D721Med (cell line): ENCODE measurements around the gene BMERB1.

Experiments used
- DNase-seq: peaks from one replicate; pipeline ENCODE4 v3.0.0; 2011; ENCODE audit warnings: low spot score; ENCODE audit not compliant: insufficient read length
- FAIRE-seq: peaks from 2 replicates; lab custom pipeline; 2011; peaks lifted over from hg19 to GRCh38; lab: Jason Lieb, UNC
- TF ChIP-seq, protein P1 (sequence below): IDR thresholded peaks from 2 replicates; pipeline ENCODE4 v1.5.1; 2012; ENCODE audit warnings: mild to moderate bottlenecking, control low read depth; ENCODE audit not compliant: insufficient read depth; ENCODE audit errors: missing control alignments

The BMERB1 gene

DNA sequence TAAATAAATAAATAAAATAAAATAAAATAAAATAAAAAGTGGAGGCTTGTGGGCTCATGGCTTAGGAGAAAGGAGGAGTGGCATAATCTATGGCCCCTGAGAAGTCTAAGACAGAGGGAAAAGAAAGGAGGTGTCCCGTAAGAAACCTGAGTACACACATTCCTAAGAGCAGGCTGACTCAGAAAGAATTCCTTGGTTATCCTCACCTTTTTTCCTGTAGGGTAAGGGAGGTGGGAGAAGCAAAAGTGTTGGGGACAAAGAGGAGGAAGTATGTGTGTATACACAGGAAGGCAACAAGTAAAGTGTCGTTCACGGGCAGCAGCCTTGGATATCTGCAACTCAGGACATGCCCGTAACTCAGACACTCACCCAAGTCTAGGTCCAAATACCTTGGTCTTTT is 179.3 kb downstream of the BMERB1 start:
- FAIRE-seq (no peak), DNase-seq (no peak)
- TF ChIP-seq, protein P1, sequence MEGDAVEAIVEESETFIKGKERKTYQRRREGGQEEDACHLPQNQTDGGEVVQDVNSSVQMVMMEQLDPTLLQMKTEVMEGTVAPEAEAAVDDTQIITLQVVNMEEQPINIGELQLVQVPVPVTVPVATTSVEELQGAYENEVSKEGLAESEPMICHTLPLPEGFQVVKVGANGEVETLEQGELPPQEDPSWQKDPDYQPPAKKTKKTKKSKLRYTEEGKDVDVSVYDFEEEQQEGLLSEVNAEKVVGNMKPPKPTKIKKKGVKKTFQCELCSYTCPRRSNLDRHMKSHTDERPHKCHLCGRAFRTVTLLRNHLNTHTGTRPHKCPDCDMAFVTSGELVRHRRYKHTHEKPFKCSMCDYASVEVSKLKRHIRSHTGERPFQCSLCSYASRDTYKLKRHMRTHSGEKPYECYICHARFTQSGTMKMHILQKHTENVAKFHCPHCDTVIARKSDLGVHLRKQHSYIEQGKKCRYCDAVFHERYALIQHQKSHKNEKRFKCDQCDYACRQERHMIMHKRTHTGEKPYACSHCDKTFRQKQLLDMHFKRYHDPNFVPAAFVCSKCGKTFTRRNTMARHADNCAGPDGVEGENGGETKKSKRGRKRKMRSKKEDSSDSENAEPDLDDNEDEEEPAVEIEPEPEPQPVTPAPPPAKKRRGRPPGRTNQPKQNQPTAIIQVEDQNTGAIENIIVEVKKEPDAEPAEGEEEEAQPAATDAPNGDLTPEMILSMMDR, result no peak

DNA sequence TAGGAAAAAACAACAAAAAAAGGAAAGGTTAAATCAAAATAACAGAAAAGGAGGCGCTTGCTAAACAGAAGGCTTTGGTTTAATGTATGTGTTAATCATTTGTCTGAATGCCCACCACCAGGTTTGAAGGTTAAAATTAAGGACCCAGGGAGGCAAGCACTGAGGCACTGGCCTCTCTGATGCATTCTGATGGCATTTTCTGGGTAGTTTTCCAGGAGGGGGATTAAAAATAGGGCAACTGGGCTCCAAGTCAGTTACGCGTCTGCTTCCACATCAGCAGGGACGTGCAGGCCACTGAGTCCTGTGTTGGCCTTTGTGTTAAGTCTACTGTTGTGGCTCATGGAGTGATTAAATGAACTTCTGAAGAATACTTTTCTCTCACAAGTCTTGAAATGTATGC is 181.6 kb downstream of the BMERB1 start:
- FAIRE-seq (no peak), DNase-seq (no peak)
- TF ChIP-seq, protein P1, result no peak

DNA sequence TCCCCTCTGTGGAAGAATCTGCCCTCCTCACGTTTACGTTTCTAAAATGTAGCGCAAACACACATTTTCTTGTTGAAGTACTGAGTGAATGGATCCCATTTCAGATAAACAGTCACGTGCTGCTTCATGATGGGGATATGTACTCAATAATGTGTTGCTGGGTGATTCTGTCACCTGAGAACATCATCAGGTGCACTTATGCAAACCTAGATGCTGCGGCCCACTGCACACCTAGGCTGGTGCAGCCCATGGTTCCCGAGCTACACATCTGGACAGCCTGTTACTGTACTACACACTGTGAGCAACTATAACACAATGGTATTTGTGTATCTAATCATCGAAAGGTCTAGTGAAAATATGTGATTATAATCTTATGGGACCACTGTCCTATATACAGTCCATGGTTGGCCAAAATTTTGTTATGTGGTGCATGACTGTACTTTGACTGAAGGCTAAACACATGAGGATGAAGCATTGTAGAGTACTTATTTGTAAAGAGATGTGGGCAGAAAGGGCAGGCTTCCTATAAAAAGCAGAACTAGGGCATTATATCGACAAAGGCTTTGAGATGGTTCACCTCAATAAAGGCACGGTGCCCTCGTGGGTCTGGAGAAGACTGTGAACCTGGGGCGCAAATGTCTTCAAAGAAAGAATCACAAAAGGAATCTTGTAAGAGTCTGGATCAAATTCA is 182.2 kb downstream of the BMERB1 start:
- FAIRE-seq (no peak), DNase-seq (no peak)
- TF ChIP-seq, protein P1, result no peak

DNA sequence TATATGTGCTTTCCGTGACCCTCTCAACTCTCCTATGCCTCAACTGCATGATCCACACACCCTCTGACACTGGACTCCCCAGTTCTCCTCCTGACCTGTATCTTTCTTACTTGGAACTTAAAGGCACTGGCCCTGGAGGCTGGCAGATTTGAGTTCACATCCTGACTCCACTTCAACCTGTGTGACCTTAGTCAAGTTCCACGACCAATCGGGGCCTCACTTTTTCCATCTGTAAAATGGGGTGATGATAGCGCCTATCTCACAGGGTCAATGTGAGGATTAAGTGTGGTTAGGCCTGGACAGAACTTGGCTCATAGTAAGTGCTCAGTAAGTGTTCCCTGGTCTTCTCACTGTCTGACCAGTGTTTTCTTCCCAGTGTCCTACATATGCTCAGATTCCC is 183.5 kb downstream of the BMERB1 start:
- TF ChIP-seq, protein P1, result no peak
- DNase-seq (no peak), FAIRE-seq (no peak)

DNA sequence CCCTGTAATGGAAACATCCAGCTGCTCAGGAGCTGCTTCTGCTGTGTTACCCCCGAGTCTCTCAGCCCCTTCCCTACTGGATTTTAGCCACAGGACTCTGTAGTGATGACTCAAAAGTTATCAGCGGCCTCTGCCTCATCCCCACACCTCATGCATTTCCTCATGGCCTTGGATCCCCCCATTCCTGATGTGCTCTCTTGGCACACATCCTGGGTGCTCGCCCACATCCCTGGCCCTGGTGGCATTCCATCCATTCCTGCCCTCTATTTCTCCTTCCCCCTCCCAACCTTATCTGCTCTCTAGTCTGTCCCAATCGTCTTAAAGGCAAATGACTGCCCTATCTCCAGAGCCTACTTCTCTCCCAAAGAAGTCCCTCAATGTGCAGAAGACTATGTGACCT is 184.0 kb downstream of the BMERB1 start:
- DNase-seq (no peak), FAIRE-seq (no peak)
- TF ChIP-seq, protein P1, result no peak

DNA sequence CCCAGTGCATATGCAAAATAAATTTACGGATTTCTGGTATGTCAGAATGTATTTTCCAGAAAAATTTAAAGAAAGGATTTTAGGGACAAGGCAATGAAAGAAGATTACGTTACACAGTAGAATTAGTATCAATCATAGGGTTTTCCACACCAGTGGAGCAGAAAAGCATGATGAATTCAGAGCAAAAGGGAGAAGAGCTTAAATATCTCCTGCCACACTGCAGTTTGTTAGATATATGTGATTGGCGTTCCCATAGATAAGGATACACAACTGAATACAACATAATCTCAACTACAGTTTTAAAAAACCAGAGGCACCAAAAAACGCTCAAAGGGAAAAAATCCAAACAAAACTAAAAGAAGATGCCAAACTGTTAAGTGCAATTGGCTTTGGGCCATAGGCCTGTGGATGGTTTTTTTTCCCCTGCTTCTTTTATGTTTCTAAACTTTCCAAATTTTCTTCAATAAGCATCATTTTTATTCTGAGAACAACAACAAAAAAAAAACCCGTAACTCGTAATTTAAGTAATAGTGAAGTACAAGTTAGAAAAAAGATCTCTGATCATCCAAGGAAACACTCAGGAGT is 186.3 kb downstream of the BMERB1 start:
- TF ChIP-seq, protein P1, result no peak
- no peak for FAIRE-seq
- no peak for DNase-seq

DNA sequence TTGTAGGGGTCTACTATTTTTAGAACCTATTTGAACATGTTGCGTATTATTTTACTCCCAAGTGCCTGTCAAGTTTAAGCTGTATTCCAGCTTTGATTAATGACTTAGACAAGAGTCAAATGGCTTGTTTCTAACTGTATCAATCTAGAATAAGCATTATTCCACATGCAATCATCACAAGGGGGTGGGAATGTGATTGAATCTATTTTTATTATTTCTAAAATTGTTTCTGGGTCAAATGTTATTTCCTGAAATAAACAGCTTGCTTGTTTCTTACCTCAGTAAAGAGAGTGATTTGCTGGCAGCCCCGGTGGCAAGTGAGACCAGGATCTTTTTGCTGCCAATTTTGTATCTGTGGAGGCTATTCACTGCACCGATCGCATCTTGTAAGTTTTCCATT is 187.1 kb downstream of the BMERB1 start:
- TF ChIP-seq, protein P1, result no peak
- DNase-seq (no peak), FAIRE-seq (no peak)
